B cell (primary cell): ENCODE data around the gene HLA-DMA. TPM values are rescaled to one million over a fixed set of nuclear protein-coding genes. Genes with fewer than 3 reads are reported as not detected.

Experiments
- ATAC-seq: fragments of 200-7000 bp; cut with Tn5 transposase; one replicate; pipeline ENCODE4 v1.10.0; 2021; ENCODE audit warnings: low read depth, mild to moderate bottlenecking, moderate number of reproducible peaks, moderate library complexity
- CTCF ChIA-PET: fragments of 350-600 bp; sonication (Branson Sonifier 250); formaldehyde crosslinking; loops from one replicate; lab custom pipeline; 2021; ENCODE audit warnings: antibody characterized with exemption, inconsistent platforms; lab: Charles Lee
- POLR2A ChIA-PET: fragments of 350-600 bp; sonication (Branson Sonifier 250); formaldehyde crosslinking; loops from one replicate; lab custom pipeline; 2021; ENCODE audit warnings: antibody characterized with exemption; lab: Charles Lee
- DNase-seq: peaks from one replicate; pipeline ENCODE4 v3.0.0; 2013
- H2AFZ ChIP-seq: 2 replicates; pipeline ENCODE4 v1.6.1; 2012; ENCODE audit warnings: mild to moderate bottlenecking, low read depth, low read length; ENCODE audit not compliant: insufficient read depth, poor library complexity, severe bottlenecking
- H3K27ac ChIP-seq, 2 donors: 1 replicate in 1 of 2; 2 replicates in 1 of 2; pipeline ENCODE4 v1.5.1; 2012 to 2013; ENCODE audit warnings: low read length in 2 of 2, mild to moderate bottlenecking in 2 of 2, moderate library complexity in 1 of 2
- H3K27me3 ChIP-seq, 4 experiments: fragments of 200-600 bp in 1 of 4; sonication (generic) in 1 of 4; replicated peaks in 1 of 4; 1 replicate in 2 of 4; 2 replicates in 2 of 4; pipeline versions ENCODE4 v1.6.1 to v1.7.0; 2013 to 2016; ENCODE audit warnings: low read length in 3 of 4, mild to moderate bottlenecking in 2 of 4, mixed read lengths in 1 of 4, moderate library complexity in 1 of 4; ENCODE audit not compliant: insufficient read depth in 4 of 4, control insufficient read depth in 3 of 4; ENCODE audit errors: control extremely low read depth in 1 of 4
- H3K36me3 ChIP-seq, 2 experiments: replicated peaks in 1 of 2; 1 replicate in 1 of 2; 2 replicates in 1 of 2; pipeline versions ENCODE4 v1.6.1 to v1.7.1; 2013; ENCODE audit warnings: low read length in 1 of 2; ENCODE audit not compliant: insufficient read depth in 2 of 2, control insufficient read depth in 1 of 2; ENCODE audit errors: control extremely low read depth in 1 of 2, extremely low read depth in 1 of 2
- H3K4me1 ChIP-seq, 2 donors: fragments of 200-600 bp in 1 of 2; sonication (generic) in 1 of 2; 1 replicate in 1 of 2; 2 replicates in 1 of 2; pipeline versions ENCODE4 v1.5.1 to v1.6.1; 2013 to 2017; ENCODE audit warnings: low read length in 2 of 2; ENCODE audit not compliant: control insufficient read depth in 2 of 2, insufficient read depth in 2 of 2
- H3K4me2 ChIP-seq: replicated peaks from 2 replicates; pipeline ENCODE3; 2012; ENCODE audit warnings: mild to moderate bottlenecking, low read depth, low read length; ENCODE audit not compliant: poor library complexity, severe bottlenecking
- H3K4me3 ChIP-seq, 5 experiments: fragments of 200-600 bp in 1 of 5; sonication (generic) in 1 of 5; 1 replicate in 3 of 5; 2 replicates in 2 of 5; pipeline versions ENCODE4 v1.5.1 to v1.7.0; 2011 to 2016; ENCODE audit warnings: low read length in 4 of 5, mild to moderate bottlenecking in 4 of 5, low read depth in 2 of 5, control low read depth in 1 of 5, moderate library complexity in 1 of 5; ENCODE audit not compliant: insufficient read depth in 1 of 5; ENCODE audit errors: control extremely low read depth in 1 of 5, extremely low read depth in 1 of 5
- H3K79me2 ChIP-seq: fragments of 200-600 bp; sonication (generic); one replicate; pipeline ENCODE4 v1.6.0; 2016; ENCODE audit warnings: low read length; ENCODE audit not compliant: control insufficient read depth, insufficient read depth
- H3K9ac ChIP-seq: fragments of 200-600 bp; sonication (generic); 2 replicates; pipeline ENCODE4 v1.6.1; 2017; ENCODE audit warnings: mild to moderate bottlenecking, low read length, moderate library complexity
- H3K9me3 ChIP-seq, 3 donors: one replicate each; pipeline versions ENCODE4 v1.6.1 to v1.7.1; 2013; ENCODE audit warnings: low read length in 2 of 3; ENCODE audit not compliant: control insufficient read depth in 2 of 3, insufficient read depth in 1 of 3; ENCODE audit errors: control extremely low read depth in 1 of 3
- H4K20me1 ChIP-seq: 2 replicates; pipeline ENCODE4 v1.6.0; 2012; ENCODE audit warnings: mild to moderate bottlenecking, low read length; ENCODE audit not compliant: insufficient read depth, control insufficient read depth, poor library complexity, severe bottlenecking
- H3K27ac Mint-ChIP-seq: one replicate; pipeline ENCODE4 v1.8.0; 2021; ENCODE audit warnings: mixed read lengths
- H3K27me3 Mint-ChIP-seq: one replicate; pipeline ENCODE4 v1.8.0; 2021; ENCODE audit warnings: mixed read lengths
- H3K4me1 Mint-ChIP-seq: one replicate; pipeline ENCODE4 v1.8.0; 2021; ENCODE audit warnings: mixed read lengths
- H3K4me3 Mint-ChIP-seq: one replicate; pipeline ENCODE4 v1.8.0; 2021; ENCODE audit warnings: mixed read lengths
- H3K9me3 Mint-ChIP-seq: one replicate; pipeline ENCODE4 v1.8.0; 2022; ENCODE audit warnings: mixed read lengths; ENCODE audit not compliant: insufficient read depth
- CTCF ChIP-seq: fragments of 200-600 bp; IDR thresholded peaks from one replicate; pipeline ENCODE4 v1.8.0; 2022; ENCODE audit warnings: antibody characterized with exemption, mild to moderate bottlenecking
- EZH2 ChIP-seq: IDR thresholded peaks from 2 replicates; pipeline ENCODE4 v1.6.1; 2012; ENCODE audit warnings: borderline replicate concordance, low read depth, mild to moderate bottlenecking, moderate library complexity, low read length; ENCODE audit not compliant: insufficient read depth, poor library complexity, severe bottlenecking
- WGBS: methylation state at CpG from one replicate; pipeline ENCODE4 v1.1.5; 2013; ENCODE audit warnings: missing lambda C conversion rate; ENCODE audit not compliant: insufficient coverage; 5-methylcytosine and 5-hydroxymethylcytosine counted together
- intact Hi-C: fragments of 100-400 bp; cut with micrococcal nuclease; formaldehyde crosslinking; loops from one replicate; pipeline ENCODE4 v1.10.0; 2022
- polyA plus RNA-seq: library from polyadenylated mRNA; depleted of rRNA; stranded (reverse); fragments of >200 nt; gene quantifications from 2 replicates; pipeline ENCODE4 v1.2.3, GENCODE V29; 2012
- total RNA-seq, 2 donors: library from RNA; stranded (reverse); fragments of 120-200 nt in 1 of 2; gene quantifications; 1 replicate in 1 of 2; 2 replicates in 1 of 2; pipeline versions ENCODE4 v1.2.3 to v1.2.4, GENCODE V29; 2013 to 2022

Gene HLA-DMA
- total and polyA plus RNA-seq, 2 donors (not counting 1 experiment from before 2014, with no cell fraction given): 558 to 925 TPM

DNA sequence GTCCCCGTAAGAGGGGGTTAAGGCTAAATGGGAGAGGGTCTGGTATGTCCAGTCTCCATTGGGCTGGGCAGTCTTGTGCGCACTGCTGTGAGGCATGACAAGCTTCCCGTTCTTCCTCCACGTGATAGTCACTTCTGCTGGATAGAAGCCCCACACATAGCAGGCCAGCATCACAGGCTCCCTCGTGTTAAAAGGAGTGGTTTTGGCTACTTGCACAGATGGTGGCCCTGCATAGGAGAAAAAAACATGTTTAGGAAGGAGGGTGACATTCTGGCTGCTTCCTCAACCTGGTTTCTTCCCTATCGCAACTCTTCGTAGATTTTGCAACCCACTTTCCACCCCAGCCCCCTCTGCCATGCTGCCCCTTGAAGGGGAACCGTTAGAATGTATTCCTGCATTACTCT is 15.7 kb downstream of the HLA-DMA start:
- H3K36me3 ChIP-seq: peaks cover 9 to 65% of the 10 kb centered on the region in 2 experiments
- no peaks in the 10 kb centered on the region for H3K27me3 ChIP-seq
- H3K9me3 ChIP-seq: no peaks in the 10 kb centered on the region
- no peak for ATAC-seq
- H4K20me1 ChIP-seq: peaks cover 8% of the 10 kb centered on the region
- TF ChIP-seq CTCF (no peak), EZH2 (no peak)
- ChIA-PET POLR2A (interaction anchor here (0.7 to 1.2 kb wide), 2 partner anchors 17 to 32 kb away, joined by 3 to 8 read pairs; partner anchors contain the start of gene BRD2), CTCF (interaction anchor here (0.8 to 15.8 kb wide), 8 partner anchors 16 to 52 kb away, joined by 3 to 462 read pairs (median 30); partner anchors contain the start of genes BRD2 and HLA-DMA)
- peak overlapping the region; percentile 93 for H3K9ac ChIP-seq
- intact Hi-C loops: no loop called here
- peaks cover 73% of the 10 kb centered on the region for H3K79me2 ChIP-seq
- DNase-seq: peak; percentile 10
- peak overlapping the region; percentile 85 for H3K27ac Mint-ChIP-seq
- H3K4me3 ChIP-seq: peak overlapping the region; percentile 1 to 100 (median 95)
- peak overlapping the region; percentile 8 to 98 for H3K27ac ChIP-seq
- WGBS: 40% methylated on average over 1 of the region's 8 CpGs
- peak overlapping the region; percentile 83 for H3K4me3 Mint-ChIP-seq
- H2AFZ ChIP-seq: no peak overlapping the region
- no peaks in the 10 kb centered on the region for H3K27me3 Mint-ChIP-seq
- no peaks in the 10 kb centered on the region for H3K9me3 Mint-ChIP-seq
- peak overlapping the region; percentile 81 for H3K4me2 ChIP-seq
- peaks cover 80% of the 10 kb centered on the region for H3K4me1 Mint-ChIP-seq
- H3K4me1 ChIP-seq: peaks cover 68 to 81% of the 10 kb centered on the region in 2 donors
